ENCODE measurements around the gene SLAMF7. TPM values are rescaled to one million over a fixed set of nuclear protein-coding genes. Genes with fewer than 3 reads are reported as not detected.
A peak's percentile ranks its signal among the peaks of the same experiment; 100 is the strongest.

The SLAMF7 gene
- total and polyA plus RNA-seq, 4 donors, result 0.80 to 2.9 (median 1.1) TPM

DNA sequence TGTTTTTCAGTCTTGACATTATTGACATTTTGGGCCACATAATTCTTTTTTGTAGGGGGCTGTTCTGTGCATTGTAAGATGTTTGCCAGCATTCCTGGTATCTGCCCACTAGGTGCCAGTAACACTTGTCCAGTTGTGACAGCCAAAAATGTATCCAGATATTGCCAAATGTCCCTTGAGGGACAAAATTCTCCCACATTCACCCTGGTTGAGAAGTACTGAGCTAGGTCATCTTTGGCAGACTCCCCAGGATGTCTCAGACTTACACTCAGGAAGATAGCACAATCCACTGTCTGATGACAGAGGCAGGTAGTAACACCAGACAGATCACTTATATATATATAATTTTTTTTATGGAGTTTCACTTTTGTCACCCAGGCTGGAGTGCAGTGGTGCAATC, 33.3 kb upstream of the SLAMF7 start:
- no peak for TF ChIP-seq HNF4G (IDR thresholded peaks at IDR 0.05)
- TF ChIP-seq, protein P1, sequence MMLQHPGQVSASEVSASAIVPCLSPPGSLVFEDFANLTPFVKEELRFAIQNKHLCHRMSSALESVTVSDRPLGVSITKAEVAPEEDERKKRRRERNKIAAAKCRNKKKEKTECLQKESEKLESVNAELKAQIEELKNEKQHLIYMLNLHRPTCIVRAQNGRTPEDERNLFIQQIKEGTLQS (IDR thresholded peaks at IDR 0.05), result no peak
- TF ChIP-seq GABPA (IDR thresholded peaks at IDR 0.05 in 1 of 2, conservative IDR thresholded peaks at IDR 0.05 in 1 of 2), result no peak
- no peak for TF ChIP-seq HNF4A (conservative IDR thresholded peaks at IDR 0.05)
- TF ChIP-seq NR2F2 (IDR thresholded peaks at IDR 0.05), result no peak
- TF ChIP-seq TAF1 (conservative IDR thresholded peaks at IDR 0.05), result no peak
- H3K27me3 ChIP-seq (ENCODE audit: control insufficient read depth in 4 of 4, insufficient read depth in 4 of 4, low read length in 3 of 4), result no peaks in the 10 kb centered on the region
- no peak overlapping the region for H3K27ac ChIP-seq (ENCODE audit: low read depth in 1 of 2, low read length in 2 of 2)
- no peak overlapping the region for H3K4me3 ChIP-seq (ENCODE audit: low read depth in 1 of 3, low read length in 3 of 3)
- DNase-seq (ENCODE audit: low spot score), result no peak
- no peaks in the 10 kb centered on the region for H3K4me1 ChIP-seq (ENCODE audit: control insufficient read depth in 4 of 4, insufficient read depth in 4 of 4, low read length in 3 of 4)
- H3K36me3 ChIP-seq (ENCODE audit: control insufficient read depth in 4 of 4, insufficient read depth in 3 of 4, low read depth in 1 of 4, low read length in 3 of 4), result no peaks in the 10 kb centered on the region
- no peaks in the 10 kb centered on the region for H3K9me3 ChIP-seq (ENCODE audit: control insufficient read depth in 4 of 4, low read length in 3 of 4)
- no peak overlapping the region for H3K9ac ChIP-seq (ENCODE audit: low read depth in 1 of 2, low read length in 2 of 2)

DNA sequence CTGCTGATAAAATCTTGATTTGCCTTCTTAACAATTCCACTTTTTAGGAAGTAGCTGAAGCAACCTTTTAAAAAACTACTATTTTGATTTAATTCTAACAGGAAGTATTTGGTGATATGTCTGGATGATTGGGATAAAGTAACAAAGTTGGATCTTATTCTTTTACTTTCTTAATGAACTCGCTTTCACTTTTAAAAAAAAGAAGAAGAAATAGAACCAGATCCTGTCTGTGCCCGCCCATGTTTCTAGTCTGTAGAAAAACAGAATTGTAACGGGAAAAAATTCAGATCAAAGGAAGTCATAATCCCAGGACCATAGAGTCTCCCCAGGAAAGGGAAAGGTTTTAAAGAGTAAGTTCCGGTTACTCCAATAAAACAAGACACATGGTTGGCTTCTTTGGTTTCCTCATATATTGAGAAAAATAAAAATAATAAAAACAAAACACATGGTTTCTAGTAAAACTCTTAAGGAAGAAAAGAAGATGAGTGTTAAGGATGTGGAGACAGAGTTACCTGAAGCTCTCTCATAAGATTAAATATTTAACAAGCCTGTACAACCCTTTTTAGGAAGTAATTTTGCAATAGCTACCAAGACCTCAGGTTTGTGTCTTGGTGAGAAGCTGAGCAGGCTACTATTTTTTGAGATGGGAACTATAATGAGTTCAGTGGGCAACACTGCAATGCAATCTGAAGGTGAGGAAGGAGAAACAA, 32.4 kb upstream of the SLAMF7 start:
- Histone ChIP-seq H3K27ac (ENCODE audit: low read depth in 1 of 2, low read length in 2 of 2) (peak overlapping the region; percentile 48 to 53), H3K4me3 (ENCODE audit: low read depth in 1 of 3, low read length in 3 of 3) (no peak overlapping the region), H3K27me3 (ENCODE audit: control insufficient read depth in 4 of 4, insufficient read depth in 4 of 4, low read length in 3 of 4) (no peaks in the 10 kb centered on the region), H3K36me3 (ENCODE audit: control insufficient read depth in 4 of 4, insufficient read depth in 3 of 4, low read depth in 1 of 4, low read length in 3 of 4) (no peaks in the 10 kb centered on the region), H3K9me3 (ENCODE audit: control insufficient read depth in 4 of 4, low read length in 3 of 4) (no peaks in the 10 kb centered on the region), H3K9ac (ENCODE audit: low read depth in 1 of 2, low read length in 2 of 2) (no peak overlapping the region), H3K4me1 (ENCODE audit: control insufficient read depth in 4 of 4, insufficient read depth in 4 of 4, low read length in 3 of 4) (no peaks in the 10 kb centered on the region)
- TF ChIP-seq NR2F2 (IDR thresholded peaks at IDR 0.05) (no peak), HNF4A (conservative IDR thresholded peaks at IDR 0.05) (no peak), SP1 (IDR thresholded peaks at IDR 0.05) (no peak), JUND (IDR thresholded peaks at IDR 0.05) (no peak), HNF4G (IDR thresholded peaks at IDR 0.05) (no peak), YY1 (IDR thresholded peaks at IDR 0.05) (no peak)
- TF ChIP-seq, protein P2, sequence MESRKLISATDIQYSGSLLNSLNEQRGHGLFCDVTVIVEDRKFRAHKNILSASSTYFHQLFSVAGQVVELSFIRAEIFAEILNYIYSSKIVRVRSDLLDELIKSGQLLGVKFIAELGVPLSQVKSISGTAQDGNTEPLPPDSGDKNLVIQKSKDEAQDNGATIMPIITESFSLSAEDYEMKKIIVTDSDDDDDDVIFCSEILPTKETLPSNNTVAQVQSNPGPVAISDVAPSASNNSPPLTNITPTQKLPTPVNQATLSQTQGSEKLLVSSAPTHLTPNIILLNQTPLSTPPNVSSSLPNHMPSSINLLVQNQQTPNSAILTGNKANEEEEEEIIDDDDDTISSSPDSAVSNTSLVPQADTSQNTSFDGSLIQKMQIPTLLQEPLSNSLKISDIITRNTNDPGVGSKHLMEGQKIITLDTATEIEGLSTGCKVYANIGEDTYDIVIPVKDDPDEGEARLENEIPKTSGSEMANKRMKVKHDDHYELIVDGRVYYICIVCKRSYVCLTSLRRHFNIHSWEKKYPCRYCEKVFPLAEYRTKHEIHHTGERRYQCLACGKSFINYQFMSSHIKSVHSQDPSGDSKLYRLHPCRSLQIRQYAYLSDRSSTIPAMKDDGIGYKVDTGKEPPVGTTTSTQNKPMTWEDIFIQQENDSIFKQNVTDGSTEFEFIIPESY (IDR thresholded peaks at IDR 0.05), result no peak
- TF ChIP-seq, protein P3, sequence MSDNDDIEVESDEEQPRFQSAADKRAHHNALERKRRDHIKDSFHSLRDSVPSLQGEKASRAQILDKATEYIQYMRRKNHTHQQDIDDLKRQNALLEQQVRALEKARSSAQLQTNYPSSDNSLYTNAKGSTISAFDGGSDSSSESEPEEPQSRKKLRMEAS (IDR thresholded peaks at IDR 0.05), result no peak
- no peak for DNase-seq (ENCODE audit: low spot score)
- WGBS, result 54% methylated on average over 4 of the region's 4 CpGs

DNA sequence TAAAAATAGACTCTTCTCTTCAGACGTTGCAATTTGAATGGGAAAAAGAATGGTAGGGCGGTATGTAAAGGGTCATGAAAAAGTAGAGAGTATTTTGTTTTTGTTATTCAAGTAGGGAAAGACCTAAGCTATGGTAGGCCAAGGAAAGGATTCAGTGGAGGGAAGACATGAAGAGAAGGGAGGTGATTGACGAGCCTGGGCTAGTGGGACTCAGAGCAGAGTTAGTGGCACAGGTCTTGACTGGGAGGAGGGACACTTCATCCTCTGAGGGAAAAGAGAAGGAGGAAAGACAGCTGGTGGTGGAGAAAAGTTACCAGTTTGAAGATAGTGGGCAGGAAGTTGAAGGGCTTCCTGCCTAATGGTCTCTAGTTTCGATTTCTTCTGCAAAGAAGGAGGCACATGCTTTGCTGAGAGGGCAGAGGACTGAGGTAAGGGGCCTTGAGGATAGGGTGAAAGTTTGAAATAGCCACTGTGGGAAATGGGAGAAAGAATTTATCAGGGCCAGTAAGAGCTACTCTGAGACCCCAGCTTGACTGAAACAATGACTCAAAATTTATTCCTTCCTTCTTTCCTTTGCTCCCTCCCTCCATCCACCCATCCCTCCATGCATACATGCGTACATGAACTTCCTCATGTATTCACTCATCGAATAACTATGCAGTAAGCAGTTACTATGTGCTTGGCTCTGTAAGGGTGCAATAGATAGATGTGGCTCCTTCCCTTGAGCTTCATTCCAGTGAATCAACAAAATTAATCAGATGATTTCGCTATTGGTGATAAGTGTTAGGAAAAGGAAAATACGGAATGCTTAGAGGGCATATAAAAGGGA, 31.6 kb upstream of the SLAMF7 start:
- Histone ChIP-seq H3K9ac (ENCODE audit: low read depth in 1 of 2, low read length in 2 of 2) (peak overlapping the region in 1 of 2 donors; percentile 28), H3K4me1 (ENCODE audit: control insufficient read depth in 4 of 4, insufficient read depth in 4 of 4, low read length in 3 of 4) (no peaks in the 10 kb centered on the region), H3K4me3 (ENCODE audit: low read depth in 1 of 3, low read length in 3 of 3) (no peak overlapping the region), H3K36me3 (ENCODE audit: control insufficient read depth in 4 of 4, insufficient read depth in 3 of 4, low read depth in 1 of 4, low read length in 3 of 4) (no peaks in the 10 kb centered on the region), H3K9me3 (ENCODE audit: control insufficient read depth in 4 of 4, low read length in 3 of 4) (no peaks in the 10 kb centered on the region), H3K27me3 (ENCODE audit: control insufficient read depth in 4 of 4, insufficient read depth in 4 of 4, low read length in 3 of 4) (no peaks in the 10 kb centered on the region), H3K27ac (ENCODE audit: low read depth in 1 of 2, low read length in 2 of 2) (peak overlapping the region; percentile 48 to 53)
- 69% methylated on average over 8 of the region's 8 CpGs for WGBS
- no peak for DNase-seq (ENCODE audit: low spot score)
- no peak for TF ChIP-seq HNF4G (IDR thresholded peaks at IDR 0.05)
- TF ChIP-seq FOXA1 (IDR thresholded peaks at IDR 0.05), result no peak
- no peak for TF ChIP-seq FOXA2 (IDR thresholded peaks at IDR 0.05)
- no peak for TF ChIP-seq NR2F2 (IDR thresholded peaks at IDR 0.05)
- TF ChIP-seq GABPA (IDR thresholded peaks at IDR 0.05 in 1 of 2, conservative IDR thresholded peaks at IDR 0.05 in 1 of 2), result no peak
- TF ChIP-seq HNF4A (conservative IDR thresholded peaks at IDR 0.05), result no peak
- no peak for TF ChIP-seq RXRA (IDR thresholded peaks at IDR 0.05)
- TF ChIP-seq SP1 (IDR thresholded peaks at IDR 0.05), result no peak
- no peak for TF ChIP-seq JUND (IDR thresholded peaks at IDR 0.05)
- no peak for TF ChIP-seq RAD21 (IDR thresholded peaks at IDR 0.05)
- TF ChIP-seq, protein P4, sequence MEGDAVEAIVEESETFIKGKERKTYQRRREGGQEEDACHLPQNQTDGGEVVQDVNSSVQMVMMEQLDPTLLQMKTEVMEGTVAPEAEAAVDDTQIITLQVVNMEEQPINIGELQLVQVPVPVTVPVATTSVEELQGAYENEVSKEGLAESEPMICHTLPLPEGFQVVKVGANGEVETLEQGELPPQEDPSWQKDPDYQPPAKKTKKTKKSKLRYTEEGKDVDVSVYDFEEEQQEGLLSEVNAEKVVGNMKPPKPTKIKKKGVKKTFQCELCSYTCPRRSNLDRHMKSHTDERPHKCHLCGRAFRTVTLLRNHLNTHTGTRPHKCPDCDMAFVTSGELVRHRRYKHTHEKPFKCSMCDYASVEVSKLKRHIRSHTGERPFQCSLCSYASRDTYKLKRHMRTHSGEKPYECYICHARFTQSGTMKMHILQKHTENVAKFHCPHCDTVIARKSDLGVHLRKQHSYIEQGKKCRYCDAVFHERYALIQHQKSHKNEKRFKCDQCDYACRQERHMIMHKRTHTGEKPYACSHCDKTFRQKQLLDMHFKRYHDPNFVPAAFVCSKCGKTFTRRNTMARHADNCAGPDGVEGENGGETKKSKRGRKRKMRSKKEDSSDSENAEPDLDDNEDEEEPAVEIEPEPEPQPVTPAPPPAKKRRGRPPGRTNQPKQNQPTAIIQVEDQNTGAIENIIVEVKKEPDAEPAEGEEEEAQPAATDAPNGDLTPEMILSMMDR (IDR thresholded peaks at IDR 0.05; ENCODE audit: low read depth, low read length, missing input control), result no peak
- TF ChIP-seq EGR1 (IDR thresholded peaks at IDR 0.05; ENCODE audit: low read depth in 2 of 2), result no peak
- TF ChIP-seq TAF1 (conservative IDR thresholded peaks at IDR 0.05), result no peak
- TF ChIP-seq, protein P5, sequence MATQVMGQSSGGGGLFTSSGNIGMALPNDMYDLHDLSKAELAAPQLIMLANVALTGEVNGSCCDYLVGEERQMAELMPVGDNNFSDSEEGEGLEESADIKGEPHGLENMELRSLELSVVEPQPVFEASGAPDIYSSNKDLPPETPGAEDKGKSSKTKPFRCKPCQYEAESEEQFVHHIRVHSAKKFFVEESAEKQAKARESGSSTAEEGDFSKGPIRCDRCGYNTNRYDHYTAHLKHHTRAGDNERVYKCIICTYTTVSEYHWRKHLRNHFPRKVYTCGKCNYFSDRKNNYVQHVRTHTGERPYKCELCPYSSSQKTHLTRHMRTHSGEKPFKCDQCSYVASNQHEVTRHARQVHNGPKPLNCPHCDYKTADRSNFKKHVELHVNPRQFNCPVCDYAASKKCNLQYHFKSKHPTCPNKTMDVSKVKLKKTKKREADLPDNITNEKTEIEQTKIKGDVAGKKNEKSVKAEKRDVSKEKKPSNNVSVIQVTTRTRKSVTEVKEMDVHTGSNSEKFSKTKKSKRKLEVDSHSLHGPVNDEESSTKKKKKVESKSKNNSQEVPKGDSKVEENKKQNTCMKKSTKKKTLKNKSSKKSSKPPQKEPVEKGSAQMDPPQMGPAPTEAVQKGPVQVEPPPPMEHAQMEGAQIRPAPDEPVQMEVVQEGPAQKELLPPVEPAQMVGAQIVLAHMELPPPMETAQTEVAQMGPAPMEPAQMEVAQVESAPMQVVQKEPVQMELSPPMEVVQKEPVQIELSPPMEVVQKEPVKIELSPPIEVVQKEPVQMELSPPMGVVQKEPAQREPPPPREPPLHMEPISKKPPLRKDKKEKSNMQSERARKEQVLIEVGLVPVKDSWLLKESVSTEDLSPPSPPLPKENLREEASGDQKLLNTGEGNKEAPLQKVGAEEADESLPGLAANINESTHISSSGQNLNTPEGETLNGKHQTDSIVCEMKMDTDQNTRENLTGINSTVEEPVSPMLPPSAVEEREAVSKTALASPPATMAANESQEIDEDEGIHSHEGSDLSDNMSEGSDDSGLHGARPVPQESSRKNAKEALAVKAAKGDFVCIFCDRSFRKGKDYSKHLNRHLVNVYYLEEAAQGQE (IDR thresholded peaks at IDR 0.05), result no peak

Data from liver (tissue), 9 donors.